Mucosa of rectum (tissue), 2 donors: ENCODE data around the gene PIP5K1B.

ENCODE experiments used
- H3K27ac ChIP-seq, 2 donors: one replicate each; pipeline ENCODE4 v1.7.0; 2013; ENCODE audit warnings: inconsistent platforms in 2 of 2, low read depth in 2 of 2, low read length in 2 of 2
- H3K27me3 ChIP-seq, 2 donors: one replicate each; pipeline ENCODE4 v1.7.0; 2013; ENCODE audit warnings: low read length in 2 of 2; ENCODE audit not compliant: control insufficient read depth in 2 of 2, insufficient read depth in 2 of 2
- H3K36me3 ChIP-seq, 2 donors: one replicate each; pipeline ENCODE4 v1.7.0; 2013; ENCODE audit warnings: low read length in 2 of 2; ENCODE audit not compliant: control insufficient read depth in 2 of 2, insufficient read depth in 2 of 2
- H3K4me1 ChIP-seq, 2 donors: one replicate each; pipeline ENCODE4 v1.7.0; 2013; ENCODE audit warnings: low read length in 2 of 2, mild to moderate bottlenecking in 1 of 2; ENCODE audit not compliant: control insufficient read depth in 2 of 2, insufficient read depth in 2 of 2
- H3K4me3 ChIP-seq, 2 donors: one replicate each; pipeline ENCODE4 v1.7.0; 2013; ENCODE audit warnings: low read length in 2 of 2
- H3K9ac ChIP-seq, 2 donors: one replicate each; pipeline ENCODE4 v1.7.0; 2013; ENCODE audit warnings: low read length in 2 of 2, low read depth in 1 of 2, mild to moderate bottlenecking in 1 of 2
- H3K9me3 ChIP-seq, 2 donors: one replicate each; pipeline ENCODE4 v1.7.0; 2013; ENCODE audit warnings: low read length in 2 of 2; ENCODE audit not compliant: control insufficient read depth in 2 of 2
- donor health status: healthy.
- donor health status: Normal muscosa, but diverticular disease.

The PIP5K1B gene

GRCh38 chr9:68912561-68912960 is 207.5 kb downstream of the PIP5K1B start:
- Histone ChIP-seq H3K9me3 (no peaks in the 10 kb centered on the region), H3K36me3 (no peaks in the 10 kb centered on the region), H3K4me3 (no peak overlapping the region), H3K27me3 (no peaks in the 10 kb centered on the region), H3K27ac (no peak overlapping the region), H3K4me1 (no peaks in the 10 kb centered on the region), H3K9ac (no peak overlapping the region)

GRCh38 chr9:68913054-68913453 is 208.0 kb downstream of the PIP5K1B start:
- H3K9me3 ChIP-seq, result no peaks in the 10 kb centered on the region
- H3K36me3 ChIP-seq, result no peaks in the 10 kb centered on the region
- H3K27me3 ChIP-seq, result no peaks in the 10 kb centered on the region
- no peak overlapping the region for H3K9ac ChIP-seq
- no peak overlapping the region for H3K27ac ChIP-seq
- H3K4me1 ChIP-seq, result no peaks in the 10 kb centered on the region
- no peak overlapping the region for H3K4me3 ChIP-seq

DNA sequence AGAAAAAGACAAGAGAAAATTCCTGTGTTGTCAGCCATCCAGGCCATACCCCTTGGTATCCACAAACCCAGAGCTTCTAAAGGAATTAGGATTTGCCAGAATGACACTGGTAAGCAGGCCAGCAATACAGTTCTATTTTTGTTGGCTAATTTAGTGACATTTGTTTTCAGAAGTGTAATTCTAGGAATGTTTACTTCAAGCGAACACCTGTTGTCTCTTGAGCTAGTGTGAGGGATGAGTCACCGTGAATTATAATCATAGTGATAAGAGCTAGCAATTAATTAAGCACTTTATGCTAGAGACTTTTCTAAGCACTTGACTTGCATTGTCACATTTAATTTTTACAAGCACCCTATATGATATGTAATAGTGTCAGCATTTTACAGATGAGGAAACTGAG is 209.7 kb downstream of the PIP5K1B start:
- H3K4me1 ChIP-seq, result no peaks in the 10 kb centered on the region
- H3K9ac ChIP-seq, result no peak overlapping the region
- no peak overlapping the region for H3K4me3 ChIP-seq
- no peak overlapping the region for H3K27ac ChIP-seq
- no peaks in the 10 kb centered on the region for H3K27me3 ChIP-seq
- no peaks in the 10 kb centered on the region for H3K9me3 ChIP-seq
- H3K36me3 ChIP-seq, result peaks cover 3 to 4% of the 10 kb centered on the region in 2 donors

- H3K36me3 ChIP-seq, result peaks cover 3 to 7% of the 10 kb centered on the region in 2 donors
- no peak overlapping the region for H3K27ac ChIP-seq
- H3K27me3 ChIP-seq, result no peaks in the 10 kb centered on the region
- H3K4me3 ChIP-seq, result no peak overlapping the region
- H3K9ac ChIP-seq, result no peak overlapping the region
- no peaks in the 10 kb centered on the region for H3K9me3 ChIP-seq
- no peaks in the 10 kb centered on the region for H3K4me1 ChIP-seq
Measured at GRCh38 chr9:68919661-68920060, 214.6 kb downstream of the PIP5K1B start.

DNA sequence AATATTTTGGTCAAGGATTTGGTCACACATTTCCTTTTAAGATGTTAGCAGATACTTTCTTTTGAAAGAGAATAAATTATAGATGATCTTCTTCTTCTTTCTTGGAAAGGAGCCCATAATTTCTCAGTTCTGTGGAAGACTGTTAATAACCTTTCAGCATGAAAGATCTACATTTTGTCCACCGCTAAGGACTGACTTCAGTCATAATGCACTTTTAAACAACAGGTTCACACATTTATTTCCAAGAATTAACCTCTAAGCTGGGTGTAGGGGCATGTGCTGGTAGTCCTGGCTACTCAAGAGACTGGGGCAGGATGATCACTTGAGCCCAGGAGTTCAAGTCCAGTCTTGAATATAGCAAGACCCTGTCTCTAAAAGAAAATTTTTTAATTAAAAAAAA is 215.9 kb downstream of the PIP5K1B start:
- H3K27me3 ChIP-seq, result no peaks in the 10 kb centered on the region
- no peak overlapping the region for H3K27ac ChIP-seq
- H3K9me3 ChIP-seq, result no peaks in the 10 kb centered on the region
- no peak overlapping the region for H3K4me3 ChIP-seq
- no peak overlapping the region for H3K9ac ChIP-seq
- H3K36me3 ChIP-seq, result peaks cover 3 to 7% of the 10 kb centered on the region in 2 donors
- no peaks in the 10 kb centered on the region for H3K4me1 ChIP-seq

DNA sequence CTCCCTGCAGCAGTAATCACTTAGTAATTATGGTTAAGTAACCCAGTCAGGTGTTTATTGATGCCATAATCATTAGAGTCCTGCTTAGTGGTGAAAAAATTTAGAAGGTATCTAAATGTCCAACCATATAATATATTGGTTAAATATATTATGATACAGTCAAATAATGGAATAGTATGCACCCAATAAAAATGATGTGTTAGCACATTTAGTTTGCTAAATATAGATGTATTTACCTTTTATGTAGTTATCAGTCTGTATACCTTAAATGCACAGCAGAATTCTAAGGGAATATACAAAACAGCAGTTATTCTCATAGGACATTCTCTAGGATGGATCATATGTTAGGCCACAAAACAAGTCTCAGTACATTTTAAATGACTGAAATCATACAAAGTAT is 218.4 kb downstream of the PIP5K1B start:
- no peak overlapping the region for H3K4me3 ChIP-seq
- H3K9ac ChIP-seq, result no peak overlapping the region
- H3K27ac ChIP-seq, result no peak overlapping the region
- no peaks in the 10 kb centered on the region for H3K9me3 ChIP-seq
- H3K27me3 ChIP-seq, result no peaks in the 10 kb centered on the region
- H3K4me1 ChIP-seq, result no peaks in the 10 kb centered on the region
- peaks cover 5% of the 10 kb centered on the region in 2 donors for H3K36me3 ChIP-seq

DNA sequence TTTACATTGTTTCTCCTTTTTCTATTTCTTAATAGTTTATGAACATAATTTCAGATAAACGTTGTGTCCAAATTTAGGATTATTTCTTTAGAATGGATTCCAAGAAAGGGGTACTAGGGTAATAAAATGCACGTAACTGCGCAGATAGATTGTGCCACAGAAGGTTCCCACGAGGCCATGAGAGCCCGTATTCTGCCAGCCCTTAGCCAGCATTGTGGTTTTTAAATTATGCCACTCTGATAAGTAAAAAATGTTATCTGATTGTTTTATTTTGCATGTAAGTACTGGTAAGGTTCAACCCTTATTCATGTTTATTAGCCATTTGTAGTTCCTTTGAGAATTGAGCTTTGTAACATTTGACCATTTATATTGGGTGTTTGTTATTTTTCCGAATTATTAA is 220.1 kb downstream of the PIP5K1B start:
- Histone ChIP-seq H3K9me3 (no peaks in the 10 kb centered on the region), H3K9ac (no peak overlapping the region), H3K4me3 (no peak overlapping the region), H3K4me1 (no peaks in the 10 kb centered on the region), H3K27me3 (no peaks in the 10 kb centered on the region), H3K27ac (no peak overlapping the region), H3K36me3 (peaks cover 1 to 7% of the 10 kb centered on the region in 2 donors)

GRCh38 chr9:68927165-68927564 is 222.1 kb downstream of the PIP5K1B start:
- Histone ChIP-seq H3K4me3 (no peak overlapping the region), H3K4me1 (no peaks in the 10 kb centered on the region), H3K9ac (no peak overlapping the region), H3K9me3 (no peaks in the 10 kb centered on the region), H3K36me3 (peaks cover 7% of the 10 kb centered on the region in 2 donors), H3K27ac (no peak overlapping the region), H3K27me3 (no peaks in the 10 kb centered on the region)

DNA sequence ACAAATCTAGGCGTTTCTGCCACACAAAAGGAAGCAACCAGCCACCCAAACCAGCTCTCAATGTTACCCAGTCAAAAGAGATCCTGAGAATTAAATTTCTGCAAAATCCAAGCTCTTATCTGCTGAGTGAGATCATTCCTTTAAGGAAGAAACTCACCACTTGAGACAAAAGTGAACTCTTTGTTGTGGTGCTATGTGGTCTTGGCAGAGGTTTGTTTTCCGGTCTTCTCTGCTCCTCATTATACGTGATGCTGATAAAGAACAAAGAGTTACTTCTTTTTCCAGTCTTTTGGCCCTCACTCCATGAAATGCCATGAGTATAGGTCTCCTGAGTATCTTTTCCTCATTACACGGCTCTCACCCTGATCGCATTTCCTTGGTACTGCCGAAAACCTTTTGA is 226.8 kb downstream of the PIP5K1B start:
- Histone ChIP-seq H3K4me3 (no peak overlapping the region), H3K27ac (no peak overlapping the region), H3K36me3 (peaks cover 9 to 10% of the 10 kb centered on the region in 2 donors), H3K4me1 (no peaks in the 10 kb centered on the region), H3K27me3 (no peaks in the 10 kb centered on the region), H3K9ac (no peak overlapping the region), H3K9me3 (no peaks in the 10 kb centered on the region)

- Histone ChIP-seq H3K36me3 (peaks cover 6 to 9% of the 10 kb centered on the region in 2 donors), H3K9ac (no peak overlapping the region), H3K4me1 (no peaks in the 10 kb centered on the region), H3K4me3 (no peak overlapping the region), H3K27ac (no peak overlapping the region), H3K9me3 (no peaks in the 10 kb centered on the region), H3K27me3 (no peaks in the 10 kb centered on the region)
Measured at GRCh38 chr9:68932458-68932857, 227.4 kb downstream of the PIP5K1B start.
